Myocyte (in vitro differentiated cells): ENCODE results near the gene MT1H. TPM values are rescaled to one million over a fixed set of nuclear protein-coding genes. Genes with fewer than 3 reads are reported as not detected.
A peak's percentile ranks its signal among the peaks of the same experiment; 100 is the strongest.
"Not testable (repeated sequence)": the region's sequence is repeated elsewhere in the genome, so short reads cannot be mapped to it uniquely, and the experiment has no call there.

ENCODE experiments used
- DNase-seq: peaks from one replicate; pipeline ENCODE4 v3.0.0-alpha.2; 2012; ENCODE audit warnings: low read depth
- total RNA-seq: library from RNA; depleted of rRNA; stranded (reverse); fragments of >200 nt; gene quantifications from 2 replicates; pipeline ENCODE4 v1.2.3, GENCODE V29; 2014

Gene MT1H
- total RNA-seq, 1 donor from 2014 or later: not detected

DNA sequence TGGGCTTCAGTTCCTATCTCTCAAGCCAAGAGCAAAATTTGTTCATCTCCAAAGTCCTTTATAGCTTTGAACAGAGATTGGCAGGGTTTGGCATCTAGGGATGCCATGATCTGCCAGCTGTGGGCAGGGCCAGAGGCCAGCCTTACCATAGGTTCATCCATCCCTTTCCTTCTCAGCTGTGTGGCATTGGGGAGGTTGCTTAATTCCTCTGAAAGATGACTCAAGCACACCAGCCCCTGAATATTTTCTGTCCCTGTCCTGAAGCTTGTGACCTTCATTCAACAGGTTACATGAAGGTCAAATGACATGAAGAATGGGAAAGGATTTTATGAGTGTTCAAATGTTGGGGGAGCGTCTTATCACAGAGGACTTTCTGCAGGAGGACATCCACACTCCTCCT lies 5.1 kb upstream of the MT1H start:
- DNase-seq: no peak

- DNase-seq: not testable (repeated sequence)
These were observed 4.0 kb upstream of the MT1H start for GRCh38 chr16:56665286-56666261.

- no peak for DNase-seq
These were observed 1.7 kb upstream of the MT1H start, which contains the start of gene MT1G for GRCh38 chr16:56667581-56668571. Gene MT1G (minus strand): TSS chr16:56668065. CDS start chr16:56667993, 72 bp downstream.

DNA sequence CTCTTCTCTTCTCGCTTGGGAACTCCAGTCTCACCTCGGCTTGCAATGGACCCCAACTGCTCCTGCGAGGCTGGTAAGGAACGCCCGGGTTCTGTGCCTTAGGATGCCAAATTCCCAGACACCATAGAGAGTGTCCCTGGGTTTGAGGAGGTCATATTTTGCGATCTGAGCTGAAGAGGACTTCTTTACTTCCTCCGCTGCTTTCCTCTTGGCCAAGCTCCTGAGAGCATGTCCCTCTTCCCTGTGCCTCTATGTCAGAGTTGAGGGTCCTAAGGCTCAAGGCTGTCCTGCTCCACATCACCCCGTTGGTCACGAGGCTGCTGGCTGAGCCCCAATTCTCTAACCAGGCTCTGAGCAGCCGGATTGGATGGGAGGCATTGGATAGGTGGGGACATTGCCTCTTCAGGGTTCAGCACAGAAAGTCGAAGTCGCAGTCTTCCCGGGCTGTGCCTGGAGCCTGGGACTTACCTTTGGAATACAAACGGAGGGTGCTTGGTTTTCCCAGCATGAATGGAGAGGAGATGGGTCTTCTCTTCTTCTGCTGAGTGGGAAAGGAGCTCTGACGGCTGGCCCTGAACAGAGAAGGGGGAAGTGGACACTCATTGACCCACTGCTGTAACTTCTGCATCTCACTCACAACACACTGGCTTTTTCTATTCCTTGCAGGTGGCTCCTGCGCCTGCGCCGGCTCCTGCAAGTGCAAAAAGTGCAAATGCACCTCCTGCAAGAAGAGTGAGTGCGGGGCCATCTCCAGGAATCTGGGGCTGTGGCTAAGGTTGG lies 416 bp downstream of the MT1H start:
- no peak for DNase-seq

- DNase-seq: no peak
These were observed 963 bp downstream of the MT1H start for GRCh38 chr16:56670620-56670934.

DNA sequence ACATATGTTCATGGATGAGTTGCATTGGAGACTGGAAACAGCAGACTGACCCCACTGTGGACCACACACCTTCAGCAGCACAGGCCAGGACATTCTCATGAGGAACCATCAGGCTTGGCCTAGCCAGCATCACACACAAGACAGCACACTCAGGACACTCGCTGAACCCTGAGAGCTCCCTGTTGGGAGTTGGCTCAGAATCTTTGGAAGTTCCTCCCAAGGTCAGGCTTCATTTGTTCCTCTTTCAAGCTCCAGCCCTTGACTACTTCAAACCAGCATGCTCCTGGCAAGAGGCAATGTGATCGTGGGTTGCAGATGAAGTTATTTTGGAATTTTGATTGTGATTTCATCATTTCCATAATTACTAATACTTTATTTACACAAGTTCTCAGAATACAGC lies 2.1 kb downstream of the MT1H start:
- not testable (repeated sequence) for DNase-seq

DNA sequence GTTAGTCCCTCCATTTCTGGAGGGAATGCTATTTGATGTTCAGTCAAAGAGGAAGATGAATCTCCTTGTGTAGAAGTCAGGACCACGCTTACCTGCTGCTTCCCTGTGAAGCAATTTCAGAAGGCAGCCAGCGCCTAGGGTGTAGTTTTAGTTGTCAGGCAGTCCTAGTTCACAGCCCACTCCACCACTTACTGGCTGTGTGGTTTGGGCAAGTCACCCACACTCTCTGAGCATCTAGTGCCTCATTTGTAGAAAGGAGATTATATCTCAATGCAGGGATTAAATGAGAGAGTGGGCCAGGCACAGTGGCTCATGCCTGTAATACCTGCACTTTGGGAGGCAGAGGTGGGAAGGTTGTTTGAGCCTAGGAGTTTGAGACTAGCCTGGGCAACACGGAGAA lies 2.6 kb downstream of the MT1H start:
- not testable (repeated sequence) for DNase-seq

GRCh38 chr16:56672761-56673536 lies 3.3 kb downstream of the MT1H start:
- DNase-seq: no peak

DNA sequence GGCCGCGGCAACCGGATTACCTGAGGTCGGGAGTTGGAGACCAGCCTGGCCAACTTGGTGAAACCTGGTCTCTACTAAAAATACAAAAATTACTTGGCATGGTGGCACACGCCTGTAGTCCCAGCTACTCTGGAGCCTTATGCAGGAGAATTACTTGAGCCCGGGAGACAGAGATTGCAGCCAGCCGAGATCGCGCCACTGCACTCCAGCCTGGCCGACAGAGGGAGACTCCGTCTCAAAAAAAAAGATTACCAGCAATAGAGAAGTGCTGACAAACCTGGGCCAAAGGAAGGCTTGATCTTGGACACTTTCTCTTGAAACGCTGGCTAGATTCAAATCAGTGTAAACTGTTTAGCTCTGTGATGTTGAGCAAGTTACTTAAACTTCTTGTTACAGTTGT lies 4.3 kb downstream of the MT1H start:
- DNase-seq: peak; percentile 32

GRCh38 chr16:56674570-56674969 lies 5.0 kb downstream of the MT1H start:
- not testable (repeated sequence) for DNase-seq

DNA sequence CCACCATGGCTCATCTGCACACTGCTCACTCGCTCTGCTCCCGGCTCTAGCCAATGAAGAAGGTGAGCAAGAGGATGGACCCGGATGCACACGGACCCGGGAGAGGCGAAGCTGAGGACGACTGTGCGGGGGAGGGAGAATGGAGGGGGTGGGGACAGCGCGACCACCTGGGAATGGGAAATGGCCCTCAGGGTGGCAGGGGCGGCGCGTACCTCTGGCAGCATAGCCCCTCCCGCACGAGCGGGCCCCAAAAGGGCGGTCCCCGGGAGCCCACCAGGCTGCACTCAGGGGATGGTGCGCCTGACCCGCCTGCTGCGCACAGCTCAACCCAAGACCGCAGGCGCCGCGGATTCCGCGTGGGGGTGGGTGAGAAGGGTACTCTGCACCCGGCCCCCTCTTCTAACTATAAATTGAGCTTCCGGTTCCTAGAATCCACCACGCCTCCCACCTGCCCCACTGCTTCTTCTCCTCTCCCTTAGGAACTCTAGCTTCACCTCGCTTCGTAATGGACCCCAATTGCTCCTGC lies 6.1 kb downstream of the MT1H start:
- no peak for DNase-seq

- DNase-seq: no peak
These were observed 7.9 kb downstream of the MT1H start for GRCh38 chr16:56677474-56677873.

GRCh38 chr16:56679078-56679730 lies 9.6 kb downstream of the MT1H start:
- DNase-seq: peak; percentile 57

DNA sequence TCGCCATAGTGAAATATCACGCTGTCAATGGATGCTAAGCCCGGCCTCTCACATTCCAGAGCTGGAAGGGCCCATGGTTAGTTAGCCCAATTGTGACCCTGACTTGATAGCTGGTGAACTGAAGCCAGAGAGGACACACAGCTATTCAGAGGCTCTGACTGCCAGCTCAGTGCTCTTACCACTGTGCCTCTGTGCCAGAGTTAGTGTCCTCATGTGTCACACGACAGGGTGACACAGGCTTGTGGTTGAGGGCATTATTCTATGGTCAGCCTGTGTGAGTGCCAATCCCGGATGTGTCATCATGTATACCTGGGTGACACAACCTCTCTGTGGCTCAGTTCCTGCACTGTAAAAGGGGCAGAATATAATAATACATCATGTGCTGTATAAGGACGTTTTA lies 10.2 kb downstream of the MT1H start:
- peak; percentile 80 for DNase-seq

DNA sequence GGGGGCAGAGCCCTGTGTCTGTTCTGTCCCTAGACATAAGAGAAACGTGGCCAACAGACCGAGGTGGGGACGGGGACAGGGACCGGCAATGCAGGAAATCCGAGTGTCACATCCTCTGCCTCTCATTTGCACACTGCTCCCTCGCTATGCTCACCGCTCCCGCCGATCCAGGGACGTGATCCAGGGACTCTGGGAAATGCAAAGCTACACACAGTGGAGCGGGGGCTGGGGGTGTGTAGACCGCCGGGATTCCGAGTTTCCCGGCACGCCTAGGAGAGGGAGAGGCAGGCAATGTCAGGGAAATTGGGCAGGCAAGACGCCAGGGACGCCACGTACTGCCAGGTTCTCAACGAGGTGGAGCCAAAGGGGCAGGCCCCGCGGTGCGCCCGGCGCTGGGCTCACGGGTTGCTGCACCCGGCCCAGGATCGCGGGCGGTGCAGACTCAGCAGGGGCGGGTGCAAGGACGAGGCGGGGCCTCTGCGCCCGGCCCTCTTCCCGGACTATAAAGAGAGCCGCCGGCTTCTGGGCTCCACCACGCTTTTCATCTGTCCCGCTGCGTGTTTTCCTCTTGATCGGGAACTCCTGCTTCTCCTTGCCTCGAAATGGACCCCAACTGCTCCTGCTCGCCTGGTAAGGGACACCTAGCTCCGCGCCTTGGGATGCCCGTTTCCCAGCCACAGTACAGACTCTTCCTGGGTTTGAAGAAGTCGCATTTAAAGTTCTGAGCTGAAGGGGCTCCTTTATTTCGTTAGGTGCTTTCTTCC lies 12.5 kb downstream of the MT1H start, which contains the start of gene MT1X:
Gene MT1X, plus strand, starts transcription at position 532 of the 764 bp plus-strand sequence. Its CDS starts 71 bp downstream, at position 603.
- peak; percentile 90 for DNase-seq

- DNase-seq: no peak
These were observed 13.2 kb downstream of the MT1H start for GRCh38 chr16:56682703-56683397.

- no peak for DNase-seq
These were observed 14.0 kb downstream of the MT1H start for GRCh38 chr16:56683424-56684172.
